WI38 (cell line): ENCODE results near the gene DRD1.
"Not testable (repeated sequence)": the region's sequence is repeated elsewhere in the genome, so short reads cannot be mapped to it uniquely, and the experiment has no call there.

Experiments
- H3K4me3 ChIP-seq: 2 replicates; pipeline ENCODE4 v1.5.1; 2011; ENCODE audit warnings: low read depth, mild to moderate bottlenecking, control low read depth, low read length
- CTCF ChIP-seq: IDR thresholded peaks from 2 replicates; pipeline ENCODE4 v1.5.1; 2012; ENCODE audit warnings: low read depth, mild to moderate bottlenecking, control low read depth, low read length

DRD1 gene

GRCh38 chr5:175406300-175406699, 37.7 kb downstream of the DRD1 start:
- no peak for TF ChIP-seq CTCF

GRCh38 chr5:175397590-175398297, 46.2 kb downstream of the DRD1 start:
- H3K4me3 ChIP-seq: not testable (repeated sequence)

More at GRCh38 chr5:175406300-175406699, 37.7 kb downstream of the DRD1 start:
- no peak overlapping the region for H3K4me3 ChIP-seq

- not testable (repeated sequence) for H3K4me3 ChIP-seq
Observed at GRCh38 chr5:175395430-175395829, 48.6 kb downstream of the DRD1 start.

GRCh38 chr5:175394601-175395000, 49.4 kb downstream of the DRD1 start:
- TF ChIP-seq CTCF: no peak

GRCh38 chr5:175393897-175394296, 50.1 kb downstream of the DRD1 start:
- TF ChIP-seq CTCF: no peak
- no peak overlapping the region for H3K4me3 ChIP-seq

More at GRCh38 chr5:175394601-175395000, 49.4 kb downstream of the DRD1 start:
- no peak overlapping the region for H3K4me3 ChIP-seq

- TF ChIP-seq CTCF: no peak
Observed at GRCh38 chr5:175392236-175392635, 51.7 kb downstream of the DRD1 start.

GRCh38 chr5:175390352-175391083, 53.5 kb downstream of the DRD1 start:
- no peak for TF ChIP-seq CTCF

More at GRCh38 chr5:175392236-175392635, 51.7 kb downstream of the DRD1 start:
- H3K4me3 ChIP-seq: no peak overlapping the region

More at GRCh38 chr5:175390352-175391083, 53.5 kb downstream of the DRD1 start:
- H3K4me3 ChIP-seq: no peak overlapping the region
